ENCODE results near the gene JAM3.
A peak's percentile ranks its signal among the peaks of the same experiment; 100 is the strongest.

JAM3 gene

GRCh38 chr11:134142536-134142935 lies 73.7 kb downstream of the JAM3 start:
- no peak for DNase-seq

DNA sequence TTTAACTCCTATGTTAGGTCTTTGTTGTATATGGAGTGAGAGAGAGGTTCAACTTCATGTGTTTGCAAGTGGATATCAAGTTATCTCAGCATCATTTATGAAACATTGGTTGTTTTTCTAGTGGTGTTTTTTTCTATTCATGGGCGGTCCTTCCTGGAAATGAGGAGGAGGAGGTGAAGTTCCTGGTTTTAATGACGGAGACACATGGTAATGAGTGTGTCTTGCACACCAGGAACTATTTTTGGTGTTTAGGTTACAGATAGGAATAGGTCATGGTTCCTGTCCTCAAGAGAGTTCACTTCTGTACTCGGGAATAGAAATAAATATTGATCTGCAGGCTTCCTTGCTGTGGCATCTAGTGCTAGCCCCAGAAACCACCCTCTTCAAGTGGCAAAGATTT lies 74.9 kb downstream of the JAM3 start:
- no peak for DNase-seq

DNA sequence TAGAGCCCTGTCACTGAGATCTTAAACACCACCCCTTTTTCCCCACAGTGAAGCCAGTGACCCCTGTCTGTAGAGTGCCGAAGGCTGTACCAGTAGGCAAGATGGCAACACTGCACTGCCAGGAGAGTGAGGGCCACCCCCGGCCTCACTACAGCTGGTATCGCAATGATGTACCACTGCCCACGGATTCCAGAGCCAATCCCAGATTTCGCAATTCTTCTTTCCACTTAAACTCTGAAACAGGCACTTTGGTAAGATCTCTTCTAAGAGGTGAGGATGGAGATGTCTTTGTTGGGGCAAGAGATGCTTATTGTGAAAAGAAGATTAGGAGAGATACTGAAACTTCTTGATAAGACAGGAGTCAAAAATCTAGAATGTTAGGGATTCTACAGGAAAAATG lies 75.9 kb downstream of the JAM3 start:
- no peak for DNase-seq

DNA sequence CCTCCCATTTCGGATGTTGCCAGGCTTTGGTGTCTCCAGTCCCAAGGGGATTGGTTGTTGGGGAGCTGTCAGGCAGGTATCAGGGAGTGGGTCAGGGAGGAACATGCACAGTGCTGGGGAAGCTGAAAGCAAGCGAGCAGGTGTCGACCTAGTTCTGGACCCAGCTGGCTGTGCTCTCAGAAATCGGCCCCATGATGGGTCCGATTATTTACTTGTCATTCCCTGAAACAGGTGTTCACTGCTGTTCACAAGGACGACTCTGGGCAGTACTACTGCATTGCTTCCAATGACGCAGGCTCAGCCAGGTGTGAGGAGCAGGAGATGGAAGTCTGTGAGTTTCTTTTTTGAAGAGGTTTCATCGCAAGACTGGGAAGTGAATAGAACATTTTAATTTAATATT lies 76.8 kb downstream of the JAM3 start:
- no peak for DNase-seq

DNA sequence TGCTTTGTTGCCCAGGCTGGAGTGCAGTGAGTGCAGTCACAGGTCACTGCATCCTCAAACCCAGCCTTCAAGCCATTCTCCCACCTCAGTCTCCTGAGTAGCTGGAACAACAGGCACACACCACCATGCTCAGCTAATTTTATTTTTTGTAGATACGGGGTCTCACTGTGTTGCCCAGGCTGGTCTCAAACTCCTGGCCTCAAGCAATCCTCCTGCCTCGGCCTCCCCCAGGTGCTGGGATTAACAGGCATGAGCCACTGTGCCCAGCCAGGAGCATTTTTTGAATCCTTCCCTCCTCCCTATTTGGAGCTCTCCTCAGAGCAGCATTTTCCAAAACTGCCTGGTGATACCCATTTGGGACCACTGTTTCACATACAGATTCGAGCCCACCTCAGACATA lies 77.7 kb downstream of the JAM3 start:
- no peak for DNase-seq

DNA sequence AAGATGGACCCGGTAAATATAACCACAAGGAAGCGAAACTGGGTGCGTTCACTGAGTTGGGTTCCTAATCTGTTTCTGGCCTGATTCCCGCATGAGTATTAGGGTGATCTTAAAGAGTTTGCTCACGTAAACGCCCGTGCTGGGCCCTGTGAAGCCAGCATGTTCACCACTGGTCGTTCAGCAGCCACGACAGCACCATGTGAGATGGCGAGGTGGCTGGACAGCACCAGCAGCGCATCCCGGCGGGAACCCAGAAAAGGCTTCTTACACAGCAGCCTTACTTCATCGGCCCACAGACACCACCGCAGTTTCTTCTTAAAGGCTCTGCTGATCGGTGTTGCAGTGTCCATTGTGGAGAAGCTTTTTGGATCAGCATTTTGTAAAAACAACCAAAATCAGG lies 80.5 kb downstream of the JAM3 start:
- DNase-seq, result peak in 5 of 56 donors; percentile 22 to 41 (median 31)

- DNase-seq, result peak in 17 of 56 donors; percentile 23 to 67 (median 46)
Observed at GRCh38 chr11:134150195-134150903, 81.5 kb downstream of the JAM3 start.

- peak in 1 of 56 donors; percentile 20 for DNase-seq
Observed at GRCh38 chr11:134151083-134151747, 82.3 kb downstream of the JAM3 start.

DNA sequence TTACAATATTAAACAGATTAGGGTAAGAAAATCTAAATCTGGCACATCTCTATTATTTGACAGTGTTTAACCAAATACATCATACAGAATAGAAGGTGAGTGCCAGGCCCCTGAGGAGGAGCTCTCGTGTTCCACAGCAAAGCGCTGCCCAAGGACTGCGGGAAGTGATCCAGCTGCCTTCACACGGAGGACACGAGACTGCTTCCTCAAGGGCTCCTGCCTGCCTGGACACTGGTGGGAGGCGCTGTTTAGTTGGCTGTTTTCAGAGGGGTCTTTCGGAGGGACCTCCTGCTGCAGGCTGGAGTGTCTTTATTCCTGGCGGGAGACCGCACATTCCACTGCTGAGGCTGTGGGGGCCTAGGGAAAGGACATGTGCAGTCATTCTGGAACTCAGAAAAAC lies 83.8 kb downstream of the JAM3 start:
- DNase-seq, result no peak

DNA sequence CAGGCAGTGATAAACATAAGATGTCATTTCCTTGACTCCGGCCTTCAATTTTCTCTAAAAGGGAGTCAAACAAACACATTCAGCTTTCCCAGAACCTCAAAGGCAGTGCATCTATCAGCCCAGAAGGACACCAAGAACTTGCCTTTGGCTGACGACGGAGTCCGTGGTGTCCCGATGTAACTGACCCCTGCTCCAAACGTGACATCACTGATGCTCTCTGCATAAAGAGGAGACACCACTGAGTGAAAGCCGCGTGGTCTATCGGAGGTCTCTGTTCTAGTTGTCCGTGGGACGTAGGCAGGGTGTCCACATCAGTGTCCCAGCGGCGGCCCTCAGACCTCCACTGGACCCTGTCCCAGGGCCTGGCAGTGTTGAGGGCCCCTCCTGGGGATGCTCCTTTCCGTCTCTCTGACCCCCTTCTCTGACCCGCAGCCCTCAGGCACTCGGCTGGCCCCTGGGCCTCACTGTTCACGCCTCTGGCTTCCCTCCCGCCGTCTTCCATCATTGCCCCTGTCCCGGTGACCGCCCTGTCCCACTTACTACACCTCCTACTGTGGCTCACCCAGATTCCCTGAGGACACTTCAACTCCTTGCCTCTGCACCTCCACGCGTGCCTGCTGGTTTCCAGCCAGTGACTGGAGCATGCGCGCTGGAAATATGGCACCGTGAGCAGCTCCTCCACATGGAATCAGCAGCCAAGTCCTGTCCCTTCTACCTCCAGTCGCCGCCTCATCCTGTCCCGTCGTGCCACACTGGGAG lies 84.5 kb downstream of the JAM3 start:
- no peak for DNase-seq

DNA sequence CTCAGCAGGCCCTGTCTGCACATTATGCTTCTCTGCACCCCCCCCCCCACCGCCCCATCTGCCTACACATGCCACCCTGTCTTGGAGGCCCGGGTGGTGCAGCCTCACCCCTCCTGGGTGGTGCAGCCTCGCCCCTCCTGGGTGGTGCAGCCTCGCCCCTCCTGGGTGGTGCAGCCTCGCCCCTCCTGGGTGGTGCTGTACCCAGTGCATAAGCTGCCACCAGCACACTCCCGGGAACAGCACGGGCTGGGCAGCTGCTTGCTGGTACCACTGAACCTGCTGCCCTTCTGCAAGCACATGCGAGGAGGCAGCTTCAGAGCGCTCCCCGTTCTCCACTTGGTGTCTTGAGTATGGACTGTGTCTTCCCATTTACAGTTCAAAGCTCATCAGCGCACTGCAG lies 85.6 kb downstream of the JAM3 start:
- DNase-seq, result no peak

- DNase-seq, result no peak
Observed at GRCh38 chr11:134155456-134155855, 86.6 kb downstream of the JAM3 start.

DNA sequence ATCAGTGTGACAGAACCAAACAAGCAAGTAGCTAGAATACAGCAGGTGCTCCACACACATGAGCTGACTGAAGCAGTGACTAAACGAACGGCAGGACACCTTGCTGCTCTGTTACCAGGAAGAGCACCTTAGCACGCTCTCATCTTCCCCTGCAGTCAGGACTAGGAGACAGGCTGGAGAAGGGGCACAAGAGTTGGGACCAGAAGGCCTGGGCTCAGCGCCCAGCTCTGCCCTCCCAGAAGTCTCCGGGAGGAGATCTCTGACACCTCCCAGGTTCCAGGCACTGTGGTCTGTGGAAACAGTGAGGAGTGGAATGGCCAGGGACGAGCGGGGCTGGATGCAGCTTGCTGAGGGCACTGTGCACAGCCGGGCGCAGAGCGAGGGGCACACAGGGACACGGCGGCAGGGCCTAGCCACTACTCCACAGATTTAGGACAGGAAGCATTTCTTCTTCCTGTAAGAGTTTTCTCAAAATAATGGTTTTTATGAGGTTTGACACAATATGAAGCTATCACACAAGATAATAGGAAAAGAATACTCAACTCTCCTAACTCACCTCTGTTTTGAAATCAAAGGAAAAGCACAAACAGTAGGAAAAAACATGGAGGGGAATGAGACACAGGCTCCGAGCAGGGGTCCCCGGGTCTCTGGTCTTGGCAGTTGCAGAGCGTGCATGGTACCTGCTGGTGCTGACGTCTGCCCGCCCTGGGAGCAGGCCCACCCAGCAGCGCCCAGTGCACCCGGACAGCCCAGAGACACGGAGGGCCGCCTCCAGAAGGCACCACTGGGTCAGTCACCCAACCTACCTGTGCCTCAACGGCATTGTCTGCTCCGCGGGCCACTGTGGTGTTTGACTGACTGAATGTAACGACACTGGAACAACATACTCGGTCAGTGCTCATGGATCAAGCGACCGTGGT lies 87.3 kb downstream of the JAM3 start:
- DNase-seq, result no peak

DNA sequence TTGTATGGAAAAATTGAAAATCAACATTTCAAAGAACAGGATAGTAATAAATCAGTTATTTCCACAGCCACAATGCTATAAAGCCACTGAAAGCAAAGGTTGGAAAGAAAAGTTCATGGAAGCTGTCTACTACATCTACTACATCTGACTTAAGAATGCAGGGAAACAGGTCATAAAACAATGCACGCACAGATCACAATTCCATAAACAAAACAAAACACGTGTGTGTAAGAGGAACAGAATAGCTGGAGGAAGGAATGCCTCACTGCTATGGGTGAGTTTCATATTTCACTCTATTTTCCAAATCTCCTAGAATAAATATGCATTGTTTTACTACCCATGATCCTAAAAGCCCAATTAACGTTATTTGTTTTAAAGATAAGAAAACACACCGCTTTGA lies 88.6 kb downstream of the JAM3 start:
- no peak for DNase-seq

DNA sequence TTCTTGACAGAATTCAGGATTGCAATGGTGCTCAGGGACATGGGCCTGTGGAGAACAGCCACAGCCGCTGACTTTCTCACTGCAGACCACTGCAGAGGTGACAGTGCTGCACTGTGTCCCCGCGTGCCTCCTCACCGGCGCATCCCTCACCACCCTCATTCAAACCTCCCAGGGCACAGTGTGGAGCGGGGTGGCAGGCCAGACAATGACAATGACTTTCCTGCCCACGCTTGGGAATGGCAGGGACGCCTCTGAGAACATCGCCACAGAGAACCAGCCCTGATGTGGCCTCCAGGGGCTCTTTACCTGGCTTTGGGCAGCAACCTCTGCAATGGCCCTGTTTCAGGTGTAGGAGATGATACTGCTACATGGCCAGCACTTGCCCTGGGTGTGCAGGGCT lies 89.2 kb downstream of the JAM3 start:
- no peak for DNase-seq

DNA sequence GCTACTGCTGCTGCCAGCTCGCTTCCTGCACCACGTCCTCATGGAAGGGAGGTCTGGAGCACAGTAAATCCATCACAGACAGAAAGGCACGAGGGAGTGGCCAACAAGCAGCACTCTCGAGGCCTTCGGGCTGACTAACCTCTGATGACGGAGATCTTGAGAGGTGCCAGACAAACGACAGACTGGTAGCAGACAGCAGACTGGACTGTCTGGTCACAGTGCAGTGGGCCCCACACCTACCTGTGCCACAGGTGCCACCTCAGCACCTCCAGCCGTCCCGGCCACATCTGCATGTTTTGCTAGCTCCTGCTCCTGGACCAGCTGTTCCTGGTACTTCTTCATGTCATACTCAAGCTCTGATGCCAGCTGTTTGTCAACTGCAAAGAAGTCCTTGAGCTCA lies 90.8 kb downstream of the JAM3 start:
- DNase-seq, result no peak

DNA sequence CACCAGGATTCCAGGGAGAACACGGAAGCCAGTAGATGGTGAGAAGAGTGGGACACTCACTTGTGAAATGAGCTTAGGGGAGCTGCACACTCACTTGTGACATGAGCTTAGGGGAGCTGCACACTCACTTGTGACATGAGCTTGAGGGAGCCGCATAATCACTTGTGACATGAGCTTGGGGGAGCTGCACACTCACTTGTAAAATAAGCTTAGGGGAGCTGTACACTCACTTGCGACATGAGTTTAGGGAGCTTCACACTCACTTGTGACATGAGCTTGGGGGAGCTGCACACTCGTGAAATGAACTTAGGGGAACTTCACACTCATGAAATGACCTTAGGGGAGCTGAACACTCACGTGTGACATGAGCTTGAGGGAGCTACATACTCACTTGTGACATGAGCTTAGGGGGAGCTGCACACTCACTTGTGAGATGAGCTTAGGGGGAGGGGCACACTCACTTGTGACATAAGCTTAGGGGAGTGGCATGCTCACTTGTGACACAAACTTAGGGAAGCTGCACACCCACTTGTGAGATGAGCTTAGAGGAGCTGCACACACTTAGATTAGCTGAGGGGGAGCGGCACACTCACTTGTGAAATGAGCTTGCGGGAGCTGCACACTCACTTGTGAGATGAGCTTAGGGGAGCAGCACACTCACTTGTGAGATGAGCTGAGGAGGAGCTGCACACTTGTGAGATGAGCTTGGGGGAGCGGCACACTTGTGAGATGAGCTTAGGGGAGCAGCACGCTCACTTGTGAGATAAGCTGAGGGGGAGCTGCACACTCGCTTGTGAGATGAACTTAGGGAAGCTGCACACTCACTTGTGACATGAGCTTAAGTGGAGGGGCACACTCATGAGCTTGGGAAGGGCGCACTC lies 95.9 kb downstream of the JAM3 start:
- DNase-seq, result no peak

DNA sequence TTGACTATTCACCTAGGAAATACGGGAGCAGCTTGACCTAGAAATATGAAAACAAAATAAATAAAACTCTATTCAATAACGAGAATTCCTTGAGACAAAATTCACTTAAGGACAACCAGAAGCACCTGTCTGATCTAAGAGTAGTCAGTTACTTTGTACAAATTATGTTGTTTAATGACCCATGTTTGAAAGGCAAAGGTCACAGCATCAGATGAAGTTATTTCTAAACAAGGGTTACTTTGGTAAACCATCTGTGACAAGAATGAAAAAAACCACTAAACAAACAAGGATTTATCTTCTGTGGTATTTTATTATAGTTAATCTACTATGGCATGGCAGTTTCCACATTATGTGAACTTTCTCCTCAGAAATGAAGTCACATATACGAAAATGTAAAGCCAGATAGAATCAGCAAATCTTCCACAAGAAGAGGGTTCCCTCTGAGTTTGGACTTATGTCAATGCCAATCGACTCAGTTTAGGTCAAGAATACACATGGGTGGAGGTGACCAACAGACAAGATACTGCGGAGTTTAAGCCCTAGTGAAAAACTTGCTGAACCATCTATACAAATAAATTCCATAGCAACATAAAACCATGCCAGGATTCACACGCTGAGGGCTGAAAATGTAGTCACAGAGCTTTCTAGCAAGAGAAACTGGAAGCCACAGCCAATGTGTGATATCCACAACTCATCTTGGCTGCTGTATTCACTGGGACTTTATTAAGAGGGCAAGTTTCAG lies 101.5 kb downstream of the JAM3 start:
- DNase-seq, result no peak

GRCh38 chr11:134170919-134171281 lies 102.0 kb downstream of the JAM3 start:
- DNase-seq, result no peak

DNA sequence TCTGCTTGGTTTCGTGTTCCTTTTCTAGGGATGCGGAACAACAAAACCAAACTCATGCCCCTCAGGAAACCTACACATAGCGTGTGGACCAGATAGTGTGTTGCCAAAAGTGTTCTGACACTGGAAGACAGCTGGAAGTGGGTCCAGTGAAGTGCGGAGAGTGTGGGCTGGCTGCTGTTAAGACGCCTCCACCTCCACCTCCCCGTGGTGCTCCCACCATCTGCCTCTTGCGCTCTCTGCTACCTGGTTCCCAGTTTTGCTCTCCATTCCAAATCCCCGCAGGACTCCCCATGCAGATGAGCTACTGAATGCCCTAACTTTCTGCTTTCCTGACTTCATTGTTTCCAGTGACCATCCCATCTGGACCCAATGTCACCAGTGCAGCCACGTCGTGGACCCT lies 103.1 kb downstream of the JAM3 start:
- DNase-seq, result no peak

Measured in amygdala (tissue), 56 donors.